ENCODE measurements around the gene PSMB1.

The PSMB1 gene

GRCh38 chr6:170583756-170584180, 30.7 kb upstream of the PSMB1 start:
- peak overlapping the region; percentile 91 for H3K4me3 ChIP-seq (ENCODE audit: control insufficient read depth, low read depth, low read length)
- TF ChIP-seq CTCF (conservative IDR thresholded peaks at IDR 0.05; ENCODE audit: control insufficient read depth, insufficient read depth, low read depth, low read length): no peak
- no peak for DNase-seq (ENCODE audit: low read depth)

GRCh38 chr6:170578909-170579308, 25.8 kb upstream of the PSMB1 start:
- no peak for TF ChIP-seq CTCF (conservative IDR thresholded peaks at IDR 0.05; ENCODE audit: control insufficient read depth, insufficient read depth, low read depth, low read length)
- DNase-seq (ENCODE audit: low read depth): no peak

GRCh38 chr6:170575250-170575649, 22.1 kb upstream of the PSMB1 start:
- peak; percentile 42 for TF ChIP-seq CTCF (conservative IDR thresholded peaks at IDR 0.05; ENCODE audit: control insufficient read depth, insufficient read depth, low read depth, low read length)
- peak; percentile 29 for DNase-seq (ENCODE audit: low read depth)
- H3K4me3 ChIP-seq (ENCODE audit: control insufficient read depth, low read depth, low read length): no peak overlapping the region

More at GRCh38 chr6:170578909-170579308, 25.8 kb upstream of the PSMB1 start:
- no peak overlapping the region for H3K4me3 ChIP-seq (ENCODE audit: control insufficient read depth, low read depth, low read length)

- TF ChIP-seq CTCF (conservative IDR thresholded peaks at IDR 0.05; ENCODE audit: control insufficient read depth, insufficient read depth, low read depth, low read length): no peak
- DNase-seq (ENCODE audit: low read depth): no peak
- H3K4me3 ChIP-seq (ENCODE audit: control insufficient read depth, low read depth, low read length): no peak overlapping the region
These were observed 19.8 kb upstream of the PSMB1 start for GRCh38 chr6:170572704-170573466.

- DNase-seq (ENCODE audit: low read depth): no peak
- H3K4me3 ChIP-seq (ENCODE audit: control insufficient read depth, low read depth, low read length): no peak overlapping the region
- TF ChIP-seq CTCF (conservative IDR thresholded peaks at IDR 0.05; ENCODE audit: control insufficient read depth, insufficient read depth, low read depth, low read length): no peak
These were observed 11.9 kb upstream of the PSMB1 start for GRCh38 chr6:170564936-170565530.

- no peak for DNase-seq (ENCODE audit: low read depth)
- no peak overlapping the region for H3K4me3 ChIP-seq (ENCODE audit: control insufficient read depth, low read depth, low read length)
- TF ChIP-seq CTCF (conservative IDR thresholded peaks at IDR 0.05; ENCODE audit: control insufficient read depth, insufficient read depth, low read depth, low read length): no peak
These were observed 8.4 kb upstream of the PSMB1 start for GRCh38 chr6:170561555-170561954.

Data from fibroblast of mammary gland (primary cell).